Body of pancreas (tissue), 4 donors: ENCODE results near the gene TMEM235.

Experiments used
- CTCF ChIP-seq, 7 experiments: fragments of 450-650 bp in 4 of 7; fragments of 200-600 bp in 3 of 7; sonication (generic) in 3 of 7; IDR thresholded peaks; one replicate each; pipeline ENCODE4 v1.5.1; 2016 to 2019; ENCODE audit warnings: antibody characterized with exemption in 7 of 7
- POLR2A ChIP-seq, 3 donors: fragments of 450-650 bp; IDR thresholded peaks; one replicate each; pipeline ENCODE4 v1.6.1; 2016; ENCODE audit warnings: antibody characterized with exemption in 3 of 3, mild to moderate bottlenecking in 2 of 3

GRCh38 chr17:78249818-78250806, 18.7 kb downstream of the TMEM235 start:
- TF ChIP-seq POLR2A (IDR thresholded peaks at IDR 0.05) (no peak), CTCF (IDR thresholded peaks at IDR 0.05) (no peak)
